ENCODE data around the gene SLC25A21. TPM values are rescaled to one million over a fixed set of nuclear protein-coding genes. Genes with fewer than 3 reads are reported as not detected.

Gene SLC25A21
- total RNA-seq, 1 experiment from 2014 or later, result 2.1 TPM

DNA sequence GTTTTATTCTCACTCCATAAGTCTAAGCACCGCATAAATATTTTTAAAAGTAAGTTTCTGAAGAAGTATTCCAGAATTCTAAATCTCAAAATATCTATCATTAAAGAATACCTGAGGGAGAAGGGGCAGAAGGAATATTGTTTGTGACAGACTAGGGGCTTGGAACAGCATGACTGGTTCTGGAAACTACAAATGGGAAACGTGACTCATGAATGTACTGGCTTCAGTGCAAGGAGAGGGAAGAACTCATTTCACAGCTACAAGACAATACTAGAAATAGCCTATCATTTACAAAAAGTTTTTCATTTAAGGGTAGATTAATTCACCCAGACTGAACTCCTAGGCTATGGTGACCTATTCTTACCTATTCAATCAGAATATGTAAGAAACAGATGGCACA, 121.3 kb downstream of the SLC25A21 start:
- POLR2A ChIA-PET, result no interaction called here

DNA sequence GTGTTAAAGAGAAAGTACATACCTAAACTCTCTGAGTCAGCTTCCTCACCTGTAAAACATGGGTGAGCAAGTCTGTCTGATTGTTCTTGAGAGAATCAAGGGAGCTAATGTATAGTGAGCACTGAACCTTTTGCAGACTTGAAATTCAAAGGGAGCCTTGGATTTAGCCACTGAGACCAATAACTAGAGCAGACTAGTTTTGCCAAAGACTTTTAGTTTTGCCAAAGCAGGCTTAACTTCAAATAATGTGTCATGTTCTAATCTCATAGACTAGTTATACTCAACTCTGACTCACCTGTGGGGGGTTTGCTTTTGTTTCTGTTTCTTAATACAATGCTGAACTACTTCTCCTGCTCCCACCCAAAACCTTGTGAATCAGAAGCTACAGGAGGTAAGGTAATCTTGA, 123.7 kb downstream of the SLC25A21 start:
- DNase-seq (ENCODE audit: low read depth, low spot score) (no peak), ATAC-seq (peak; percentile 38; the same call in 1 of the 2 replicates)
- Histone ChIP-seq H3K4me1 (ENCODE audit: control insufficient read depth, insufficient read depth, low read length) (peaks cover 2% of the 10 kb centered on the region; the same call in 1 of the 2 replicates), H3K36me3 (ENCODE audit: control insufficient read depth, insufficient read depth, low read length) (no peaks in the 10 kb centered on the region), H3K9me3 (ENCODE audit: control insufficient read depth, insufficient read depth, low read depth, low read length) (peaks cover 3% of the 10 kb centered on the region; the same call in 1 of the 2 replicates), H3K27me3 (ENCODE audit: control insufficient read depth, insufficient read depth, low read length) (no peaks in the 10 kb centered on the region), H3K4me3 (ENCODE audit: low read depth in 2 of 2, low read length in 2 of 2) (no peak overlapping the region), H3K27ac (ENCODE audit: low read length) (no peak overlapping the region)
- in situ Hi-C loops (cut with HindIII; ENCODE audit: low pct_unique_long_range_greater_than_20kb, low sequenced_read_pairs) (no loop called here), intact Hi-C loops (cut with micrococcal nuclease; ENCODE audit: unreplicated experiment) (no loop called here)
- TF ChIP-seq TCF7L2 (IDR thresholded peaks at IDR 0.05; ENCODE audit: low read depth, low read length) (no peak), CTCF (IDR thresholded peaks at IDR 0.05) (no peak), SIN3A (IDR thresholded peaks at IDR 0.05; ENCODE audit: borderline replicate concordance, insufficient read depth, low read depth, low read length) (no peak), POLR2AphosphoS5 (IDR thresholded peaks at IDR 0.05; ENCODE audit: low read depth, low read length) (no peak)
- TF ChIP-seq, protein P1, sequence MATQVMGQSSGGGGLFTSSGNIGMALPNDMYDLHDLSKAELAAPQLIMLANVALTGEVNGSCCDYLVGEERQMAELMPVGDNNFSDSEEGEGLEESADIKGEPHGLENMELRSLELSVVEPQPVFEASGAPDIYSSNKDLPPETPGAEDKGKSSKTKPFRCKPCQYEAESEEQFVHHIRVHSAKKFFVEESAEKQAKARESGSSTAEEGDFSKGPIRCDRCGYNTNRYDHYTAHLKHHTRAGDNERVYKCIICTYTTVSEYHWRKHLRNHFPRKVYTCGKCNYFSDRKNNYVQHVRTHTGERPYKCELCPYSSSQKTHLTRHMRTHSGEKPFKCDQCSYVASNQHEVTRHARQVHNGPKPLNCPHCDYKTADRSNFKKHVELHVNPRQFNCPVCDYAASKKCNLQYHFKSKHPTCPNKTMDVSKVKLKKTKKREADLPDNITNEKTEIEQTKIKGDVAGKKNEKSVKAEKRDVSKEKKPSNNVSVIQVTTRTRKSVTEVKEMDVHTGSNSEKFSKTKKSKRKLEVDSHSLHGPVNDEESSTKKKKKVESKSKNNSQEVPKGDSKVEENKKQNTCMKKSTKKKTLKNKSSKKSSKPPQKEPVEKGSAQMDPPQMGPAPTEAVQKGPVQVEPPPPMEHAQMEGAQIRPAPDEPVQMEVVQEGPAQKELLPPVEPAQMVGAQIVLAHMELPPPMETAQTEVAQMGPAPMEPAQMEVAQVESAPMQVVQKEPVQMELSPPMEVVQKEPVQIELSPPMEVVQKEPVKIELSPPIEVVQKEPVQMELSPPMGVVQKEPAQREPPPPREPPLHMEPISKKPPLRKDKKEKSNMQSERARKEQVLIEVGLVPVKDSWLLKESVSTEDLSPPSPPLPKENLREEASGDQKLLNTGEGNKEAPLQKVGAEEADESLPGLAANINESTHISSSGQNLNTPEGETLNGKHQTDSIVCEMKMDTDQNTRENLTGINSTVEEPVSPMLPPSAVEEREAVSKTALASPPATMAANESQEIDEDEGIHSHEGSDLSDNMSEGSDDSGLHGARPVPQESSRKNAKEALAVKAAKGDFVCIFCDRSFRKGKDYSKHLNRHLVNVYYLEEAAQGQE (IDR thresholded peaks at IDR 0.05; ENCODE audit: insufficient read depth in 1 of 2, low read depth in 2 of 2, low read length in 1 of 2), result no peak
- no TSS peak for BruUV-seq (replicated peaks)
- ChIA-PET POLR2A (no interaction called here), CTCF (no interaction called here)

More for the DNA sequence above, 121.3 kb downstream of the SLC25A21 start:
- H3K4me1 ChIP-seq (ENCODE audit: control insufficient read depth, insufficient read depth, low read length), result peaks cover 2% of the 10 kb centered on the region; the same call in 1 of the 2 replicates
- TF ChIP-seq, protein P1 (IDR thresholded peaks at IDR 0.05; ENCODE audit: insufficient read depth in 1 of 2, low read depth in 2 of 2, low read length in 1 of 2), result no peak
- TF ChIP-seq SIN3A (IDR thresholded peaks at IDR 0.05; ENCODE audit: borderline replicate concordance, insufficient read depth, low read depth, low read length), result no peak
- no peak for TF ChIP-seq CTCF (IDR thresholded peaks at IDR 0.05)
- TF ChIP-seq TCF7L2 (IDR thresholded peaks at IDR 0.05; ENCODE audit: low read depth, low read length), result no peak
- TF ChIP-seq POLR2AphosphoS5 (IDR thresholded peaks at IDR 0.05; ENCODE audit: low read depth, low read length), result no peak
- H3K27ac ChIP-seq (ENCODE audit: low read length), result no peak overlapping the region
- H3K9me3 ChIP-seq (ENCODE audit: control insufficient read depth, insufficient read depth, low read depth, low read length), result peaks cover 3% of the 10 kb centered on the region; the same call in 1 of the 2 replicates
- no TSS peak for BruUV-seq (replicated peaks)
- in situ Hi-C loops (cut with HindIII; ENCODE audit: low pct_unique_long_range_greater_than_20kb, low sequenced_read_pairs) (no loop called here), intact Hi-C loops (cut with micrococcal nuclease; ENCODE audit: unreplicated experiment) (no loop called here)
- H3K27me3 ChIP-seq (ENCODE audit: control insufficient read depth, insufficient read depth, low read length), result no peaks in the 10 kb centered on the region
- no peak for DNase-seq (ENCODE audit: low read depth, low spot score)
- ATAC-seq, result no peak
- CTCF ChIA-PET, result no interaction called here
- no peaks in the 10 kb centered on the region for H3K36me3 ChIP-seq (ENCODE audit: control insufficient read depth, insufficient read depth, low read length)
- no peak overlapping the region for H3K4me3 ChIP-seq (ENCODE audit: low read depth in 2 of 2, low read length in 2 of 2)
